SU-DHL-6 (cell line): ENCODE data around the gene GSTM2.
"Not testable (repeated sequence)": the region's sequence is repeated elsewhere in the genome, so short reads cannot be mapped to it uniquely, and the experiment has no call there.

Experiments used
- H2AFZ ChIP-seq: fragments of 200-600 bp; sonication (generic); 2 replicates; pipeline ENCODE4 v1.6.1; 2014; ENCODE audit warnings: low read depth, mild to moderate bottlenecking, moderate library complexity, mixed read lengths, antibody characterized with exemption, low read length; ENCODE audit not compliant: severe bottlenecking
- H3F3A ChIP-seq: fragments of 200-600 bp; shearing (Covaris generic); 2 replicates; pipeline ENCODE4 v1.6.0; 2016; ENCODE audit warnings: antibody characterized with exemption, mild to moderate bottlenecking; ENCODE audit not compliant: insufficient read depth
- H3K27ac ChIP-seq: fragments of 200-600 bp; sonication (generic); 2 replicates; pipeline ENCODE4 v1.5.1; 2016; ENCODE audit warnings: low read depth, mild to moderate bottlenecking, low read length, moderate library complexity, mixed read lengths
- H3K27me3 ChIP-seq: fragments of 200-600 bp; sonication (generic), shearing (Covaris generic); 2 replicates; pipeline ENCODE4 v1.6.0; 2014; ENCODE audit warnings: mild to moderate bottlenecking, low read length
- H3K36me3 ChIP-seq: fragments of 200-600 bp; sonication (generic); 2 replicates; pipeline ENCODE4 v1.6.1; 2014; ENCODE audit warnings: mild to moderate bottlenecking, low read length, mixed read lengths
- H3K4me2 ChIP-seq: fragments of 300-600, 200-600 bp; shearing (Covaris generic), sonication (generic); 2 replicates; pipeline ENCODE4 v1.6.0; 2014; ENCODE audit warnings: low read length, low read depth, mild to moderate bottlenecking; ENCODE audit not compliant: poor library complexity, severe bottlenecking
- H3K4me3 ChIP-seq: fragments of 200-600 bp; sonication (generic); 2 replicates; pipeline ENCODE4 v1.5.1; 2014; ENCODE audit warnings: antibody characterized with exemption, low read length, mild to moderate bottlenecking, mixed read lengths; ENCODE audit not compliant: insufficient read depth, poor library complexity, severe bottlenecking
- H3K79me2 ChIP-seq: fragments of 200-600 bp; sonication (generic); 2 replicates; pipeline ENCODE4 v1.6.1; 2014; ENCODE audit warnings: mild to moderate bottlenecking, low read length, moderate library complexity; ENCODE audit not compliant: insufficient read depth
- H3K9ac ChIP-seq: fragments of 200-600 bp; sonication (generic); 2 replicates; pipeline ENCODE4 v1.7.0; 2014; ENCODE audit warnings: mild to moderate bottlenecking, low read length
- H3K9me2 ChIP-seq: fragments of 200-600 bp; sonication (generic); replicated peaks from 2 replicates; pipeline ENCODE4 v1.6.1; 2014; ENCODE audit warnings: low read length; ENCODE audit not compliant: insufficient read depth
- H3K9me3 ChIP-seq: fragments of 200-600 bp; sonication (generic); 2 replicates; pipeline ENCODE4 v1.6.1; 2014; ENCODE audit warnings: low read length, mixed read lengths; ENCODE audit not compliant: insufficient read depth
- H4K20me1 ChIP-seq: fragments of 200-600 bp; sonication (generic); 2 replicates; pipeline ENCODE4 v1.6.1; 2014; ENCODE audit warnings: low read depth, mild to moderate bottlenecking, antibody characterized with exemption, low read length, moderate library complexity, mixed read lengths
- EZH2phosphoT487 ChIP-seq: fragments of 200-600 bp; sonication (generic), shearing (Covaris generic); conservative IDR thresholded peaks from 2 replicates; pipeline ENCODE4 v1.6.1; 2018; ENCODE audit warnings: mild to moderate bottlenecking, antibody characterized with exemption, low read length, moderate library complexity, mixed read lengths
- TF ChIP-seq, protein P1 (sequence below): fragments of 200-600 bp; sonication (generic); IDR thresholded peaks from one replicate; pipeline ENCODE4 v1.5.1; 2017; ENCODE audit warnings: antibody characterized with exemption, mild to moderate bottlenecking, low read length, moderate library complexity; ENCODE audit not compliant: insufficient read depth, poor library complexity, severe bottlenecking

GSTM2 gene

GRCh38 chr1:109705411-109705810, 37.6 kb downstream of the GSTM2 start:
- H3K27me3 ChIP-seq: no peaks in the 10 kb centered on the region
- H3K79me2 ChIP-seq: no peaks in the 10 kb centered on the region
- H3K9ac ChIP-seq: no peak overlapping the region
- H3K27ac ChIP-seq: no peak overlapping the region
- no peak overlapping the region for H2AFZ ChIP-seq
- no peaks in the 10 kb centered on the region for H3K9me2 ChIP-seq
- H3K4me2 ChIP-seq: no peak overlapping the region
- 0 out of 2 replicates have a peak, but pooled peaks cover 3% of the 10 kb centered on the region for H3K9me3 ChIP-seq
- H3K36me3 ChIP-seq: no peaks in the 10 kb centered on the region
- TF ChIP-seq, protein P1, sequence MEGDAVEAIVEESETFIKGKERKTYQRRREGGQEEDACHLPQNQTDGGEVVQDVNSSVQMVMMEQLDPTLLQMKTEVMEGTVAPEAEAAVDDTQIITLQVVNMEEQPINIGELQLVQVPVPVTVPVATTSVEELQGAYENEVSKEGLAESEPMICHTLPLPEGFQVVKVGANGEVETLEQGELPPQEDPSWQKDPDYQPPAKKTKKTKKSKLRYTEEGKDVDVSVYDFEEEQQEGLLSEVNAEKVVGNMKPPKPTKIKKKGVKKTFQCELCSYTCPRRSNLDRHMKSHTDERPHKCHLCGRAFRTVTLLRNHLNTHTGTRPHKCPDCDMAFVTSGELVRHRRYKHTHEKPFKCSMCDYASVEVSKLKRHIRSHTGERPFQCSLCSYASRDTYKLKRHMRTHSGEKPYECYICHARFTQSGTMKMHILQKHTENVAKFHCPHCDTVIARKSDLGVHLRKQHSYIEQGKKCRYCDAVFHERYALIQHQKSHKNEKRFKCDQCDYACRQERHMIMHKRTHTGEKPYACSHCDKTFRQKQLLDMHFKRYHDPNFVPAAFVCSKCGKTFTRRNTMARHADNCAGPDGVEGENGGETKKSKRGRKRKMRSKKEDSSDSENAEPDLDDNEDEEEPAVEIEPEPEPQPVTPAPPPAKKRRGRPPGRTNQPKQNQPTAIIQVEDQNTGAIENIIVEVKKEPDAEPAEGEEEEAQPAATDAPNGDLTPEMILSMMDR: no peak
- TF ChIP-seq EZH2phosphoT487: no peak
- H3K4me3 ChIP-seq: no peak overlapping the region
- H3F3A ChIP-seq: no peaks in the 10 kb centered on the region
- H4K20me1 ChIP-seq: no peaks in the 10 kb centered on the region

GRCh38 chr1:109708949-109709348, 41.1 kb downstream of the GSTM2 start:
- H2AFZ ChIP-seq, H3K27me3 ChIP-seq, H3K9me2 ChIP-seq, H3K27ac ChIP-seq, H3K36me3 ChIP-seq, H3K4me3 ChIP-seq, H3K9me3 ChIP-seq, H3K79me2 ChIP-seq, H3K9ac ChIP-seq, H3F3A ChIP-seq, H3K4me2 ChIP-seq, H4K20me1 ChIP-seq: not testable (repeated sequence)

DNA sequence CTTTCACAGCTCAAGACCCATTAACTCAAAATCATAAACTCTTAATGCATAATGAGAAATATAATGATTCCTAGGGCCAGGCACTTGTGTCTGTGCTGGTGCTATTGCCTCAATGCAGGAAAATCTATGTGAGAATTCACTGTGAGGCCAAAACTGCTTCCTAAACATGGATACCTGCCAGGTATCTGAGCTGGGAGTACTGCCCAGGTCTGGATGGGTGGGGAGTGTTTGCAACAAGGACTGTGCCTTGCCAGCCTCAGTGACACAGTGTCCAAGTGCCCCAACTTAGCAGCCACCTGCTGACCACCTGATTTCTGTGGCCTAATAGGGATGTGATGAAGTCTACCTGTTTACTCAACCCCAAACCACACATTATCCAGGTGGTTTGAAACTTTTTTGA, 42.0 kb downstream of the GSTM2 start:
- not testable (repeated sequence) for H3K4me2 ChIP-seq

GRCh38 chr1:109711593-109712320, 43.9 kb downstream of the GSTM2 start, which contains the start of gene GSTM5:
Gene GSTM5, plus strand, starts transcription at chr1:109712251. Its CDS starts 62 bp downstream, at chr1:109712313.
- not testable (repeated sequence) for H3K79me2 ChIP-seq, H3K9me2 ChIP-seq, H3K4me3 ChIP-seq, H3K27ac ChIP-seq, H3K9me3 ChIP-seq, H3F3A ChIP-seq, H3K27me3 ChIP-seq, H4K20me1 ChIP-seq, H3K36me3 ChIP-seq, H2AFZ ChIP-seq
- H3K4me2 ChIP-seq: peak within 1 kb of the TSS; percentile 24
- peak within 1 kb of the TSS; percentile 22; the same call in 1 of the 2 replicates for H3K9ac ChIP-seq

More for the DNA sequence above, 42.0 kb downstream of the GSTM2 start:
- not testable (repeated sequence) for H2AFZ ChIP-seq, H3K4me3 ChIP-seq, H3K9ac ChIP-seq, H4K20me1 ChIP-seq, H3K27me3 ChIP-seq, H3K27ac ChIP-seq, H3K9me2 ChIP-seq, H3K9me3 ChIP-seq, H3F3A ChIP-seq, H3K36me3 ChIP-seq, H3K79me2 ChIP-seq

DNA sequence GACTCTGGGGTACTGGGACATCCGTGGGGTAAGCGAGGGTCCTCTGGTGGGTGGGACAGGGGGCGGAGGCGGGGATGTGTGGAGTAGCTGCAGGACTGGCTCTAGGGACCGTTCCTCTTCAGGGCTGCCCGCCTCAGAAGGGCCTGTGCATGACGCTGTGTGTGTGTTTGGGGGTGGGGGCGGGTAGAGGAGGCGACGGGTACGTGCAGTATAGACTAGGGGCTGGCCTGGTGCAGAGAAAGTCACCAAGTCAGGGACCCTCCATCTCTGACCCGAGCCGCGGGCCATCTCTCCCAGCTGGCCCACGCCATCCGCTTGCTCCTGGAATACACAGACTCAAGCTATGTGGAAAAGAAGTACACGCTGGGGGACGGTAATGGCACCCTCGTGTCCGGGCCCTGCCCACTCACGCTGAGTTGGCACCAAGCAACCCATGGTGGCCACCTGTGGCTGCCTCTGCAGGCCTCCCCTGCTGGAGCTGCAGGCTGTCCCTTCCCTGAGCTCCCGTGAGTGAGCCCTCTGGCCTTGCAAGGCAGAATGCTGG, 44.5 kb downstream of the GSTM2 start:
- Histone ChIP-seq H3K9ac (no peak overlapping the region), H3K27ac (no peak overlapping the region), H3K27me3 (no peaks in the 10 kb centered on the region), H3K9me2 (no peaks in the 10 kb centered on the region), H3K4me3 (no peak overlapping the region), H3K36me3 (no peaks in the 10 kb centered on the region), H4K20me1 (no peaks in the 10 kb centered on the region), H3F3A (no peaks in the 10 kb centered on the region), H3K9me3 (0 out of 2 replicates have a peak, but pooled peaks cover 3% of the 10 kb centered on the region), H3K4me2 (no peak overlapping the region), H3K79me2 (no peaks in the 10 kb centered on the region), H2AFZ (no peak overlapping the region)
- TF ChIP-seq EZH2phosphoT487: no peak
- TF ChIP-seq, protein P1: no peak
